Activated T-helper 9 cell treated with anti-CD3 and anti-CD28 coated beads, Interleukin-2, amount 50 U/mL, for 16 hours (primary cell): Measurements from ENCODE around the gene ALDH3A1.

Experiments used
- DNase-seq: peaks from one replicate; pipeline ENCODE4 v3.0.0-alpha.2; 2020; ENCODE audit warnings: low read depth

Gene ALDH3A1

GRCh38 chr17:19719355-19720209 lies 28.5 kb downstream of the ALDH3A1 start:
- DNase-seq: no peak

GRCh38 chr17:19718613-19719354 lies 29.3 kb downstream of the ALDH3A1 start:
- DNase-seq: no peak

GRCh38 chr17:19718041-19718612 lies 30.0 kb downstream of the ALDH3A1 start:
- DNase-seq: no peak

- no peak for DNase-seq
Measured at GRCh38 chr17:19717411-19717908, 30.6 kb downstream of the ALDH3A1 start.

GRCh38 chr17:19717031-19717360 lies 31.1 kb downstream of the ALDH3A1 start:
- DNase-seq: no peak

- no peak for DNase-seq
Measured at GRCh38 chr17:19716108-19717030, 31.7 kb downstream of the ALDH3A1 start, which contains the start of gene SLC47A2. Gene SLC47A2, minus strand, starts transcription at chr17:19716584. Its CDS starts 29 bp downstream, at chr17:19716555.

GRCh38 chr17:19714542-19715411 lies 33.3 kb downstream of the ALDH3A1 start:
- no peak for DNase-seq

- no peak for DNase-seq
Measured at GRCh38 chr17:19713901-19714361, 34.2 kb downstream of the ALDH3A1 start.

GRCh38 chr17:19713462-19713861 lies 34.6 kb downstream of the ALDH3A1 start:
- DNase-seq: no peak

GRCh38 chr17:19712436-19713004 lies 35.6 kb downstream of the ALDH3A1 start:
- DNase-seq: no peak

GRCh38 chr17:19709841-19710240 lies 38.3 kb downstream of the ALDH3A1 start:
- DNase-seq: no peak

GRCh38 chr17:19708431-19709175 lies 39.5 kb downstream of the ALDH3A1 start:
- DNase-seq: no peak

- DNase-seq: no peak
Measured at GRCh38 chr17:19707728-19708221, 40.3 kb downstream of the ALDH3A1 start.

- DNase-seq: no peak
Measured at GRCh38 chr17:19706791-19707727, 41.0 kb downstream of the ALDH3A1 start.

- no peak for DNase-seq
Measured at GRCh38 chr17:19705771-19706770, 42.0 kb downstream of the ALDH3A1 start.

- DNase-seq: no peak
Measured at GRCh38 chr17:19705201-19705600, 42.9 kb downstream of the ALDH3A1 start.
